Mammary epithelial cell (primary cell): ENCODE data around the gene SH3BP5L.

Source experiments
- EZH2 ChIP-seq: IDR thresholded peaks from 2 replicates; pipeline ENCODE4 v1.6.1; 2012; ENCODE audit warnings: low read length, inconsistent platforms, borderline replicate concordance
- TF ChIP-seq, protein P1 (sequence below), 2 donors: IDR thresholded peaks in 1 of 2; conservative IDR thresholded peaks in 1 of 2; 2 replicates each; pipeline ENCODE4 v1.5.1; 2011 to 2012; ENCODE audit warnings: inconsistent platforms in 2 of 2, low read length in 2 of 2, mild to moderate bottlenecking in 2 of 2, control low read depth in 1 of 2, low read depth in 1 of 2; ENCODE audit not compliant: insufficient read depth in 1 of 2; ENCODE audit errors: extremely low read depth in 1 of 2

DNA sequence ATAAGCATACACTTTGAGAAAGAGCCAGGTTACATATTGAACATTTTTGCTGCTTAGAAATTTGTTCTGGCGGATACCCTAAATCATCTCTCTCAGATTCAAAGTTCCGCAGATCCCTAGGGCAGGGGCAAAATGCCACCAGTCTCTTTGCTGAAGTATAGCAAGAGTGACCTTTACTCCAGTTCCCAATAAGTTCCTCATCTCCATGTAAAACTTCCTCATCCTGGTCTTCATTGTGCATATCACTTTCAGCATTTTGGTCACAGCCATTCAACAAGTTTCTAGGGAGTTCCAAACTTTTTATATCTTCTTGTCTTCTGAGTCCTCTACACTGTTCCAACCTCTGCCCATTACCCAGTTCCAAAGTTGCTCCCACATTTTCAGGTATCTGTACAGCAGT is 46.8 kb downstream of the SH3BP5L start:
- TF ChIP-seq, protein P1, sequence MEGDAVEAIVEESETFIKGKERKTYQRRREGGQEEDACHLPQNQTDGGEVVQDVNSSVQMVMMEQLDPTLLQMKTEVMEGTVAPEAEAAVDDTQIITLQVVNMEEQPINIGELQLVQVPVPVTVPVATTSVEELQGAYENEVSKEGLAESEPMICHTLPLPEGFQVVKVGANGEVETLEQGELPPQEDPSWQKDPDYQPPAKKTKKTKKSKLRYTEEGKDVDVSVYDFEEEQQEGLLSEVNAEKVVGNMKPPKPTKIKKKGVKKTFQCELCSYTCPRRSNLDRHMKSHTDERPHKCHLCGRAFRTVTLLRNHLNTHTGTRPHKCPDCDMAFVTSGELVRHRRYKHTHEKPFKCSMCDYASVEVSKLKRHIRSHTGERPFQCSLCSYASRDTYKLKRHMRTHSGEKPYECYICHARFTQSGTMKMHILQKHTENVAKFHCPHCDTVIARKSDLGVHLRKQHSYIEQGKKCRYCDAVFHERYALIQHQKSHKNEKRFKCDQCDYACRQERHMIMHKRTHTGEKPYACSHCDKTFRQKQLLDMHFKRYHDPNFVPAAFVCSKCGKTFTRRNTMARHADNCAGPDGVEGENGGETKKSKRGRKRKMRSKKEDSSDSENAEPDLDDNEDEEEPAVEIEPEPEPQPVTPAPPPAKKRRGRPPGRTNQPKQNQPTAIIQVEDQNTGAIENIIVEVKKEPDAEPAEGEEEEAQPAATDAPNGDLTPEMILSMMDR (conservative IDR thresholded peaks at IDR 0.05 in 1 of 2, IDR thresholded peaks at IDR 0.05 in 1 of 2; ENCODE audit: extremely low read depth in 1 of 2, insufficient read depth in 1 of 2, low read depth in 1 of 2, low read length in 2 of 2), result no peak
- no peak for TF ChIP-seq EZH2
